Calu3 (cell line): ENCODE data around the gene TBC1D32. TPM values are rescaled to one million over a fixed set of nuclear protein-coding genes. Genes with fewer than 3 reads are reported as not detected.
"Not testable (repeated sequence)": the region's sequence is repeated elsewhere in the genome, so short reads cannot be mapped to it uniquely, and the experiment has no call there.

Source experiments
- BruUV-seq: library from RNA; stranded (reverse); fragments of 400-500 nt; replicated peaks from 2 replicates; lab custom pipeline; 2021; lab: Mats Ljungman, UMichigan
- CTCF ChIA-PET: fragments of 300-600 bp; sonication (Branson Sonifier 250); formaldehyde crosslinking; loops from one replicate; lab custom pipeline; 2022; ENCODE audit warnings: antibody characterized with exemption; lab: Charles Lee
- DNase-seq: peaks from one replicate; pipeline ENCODE4 v3.0.0; 2022
- H3K27ac Mint-ChIP-seq: one replicate; pipeline ENCODE4 v1.8.0; 2022; ENCODE audit warnings: mixed read lengths; ENCODE audit not compliant: unreplicated experiment
- H3K27me3 Mint-ChIP-seq: one replicate; pipeline ENCODE4 v1.8.0; 2022; ENCODE audit warnings: mixed read lengths; ENCODE audit not compliant: unreplicated experiment
- H3K36me3 Mint-ChIP-seq: one replicate; pipeline ENCODE4 v1.8.0; 2022; ENCODE audit warnings: mild to moderate bottlenecking, moderate library complexity, mixed read lengths; ENCODE audit not compliant: insufficient read depth, unreplicated experiment
- H3K4me1 Mint-ChIP-seq: one replicate; pipeline ENCODE4 v1.8.0; 2022; ENCODE audit warnings: mild to moderate bottlenecking, low read depth, mixed read lengths; ENCODE audit not compliant: unreplicated experiment
- H3K4me3 Mint-ChIP-seq: one replicate; pipeline ENCODE4 v1.8.0; 2022; ENCODE audit warnings: mild to moderate bottlenecking, low read depth, moderate library complexity, mixed read lengths; ENCODE audit not compliant: unreplicated experiment
- H3K9me3 Mint-ChIP-seq: one replicate; pipeline ENCODE4 v1.8.0; 2022; ENCODE audit warnings: low read depth, mixed read lengths; ENCODE audit not compliant: unreplicated experiment
- intact Hi-C: fragments of 100-400 bp; cut with micrococcal nuclease; formaldehyde crosslinking; loops from one replicate; pipeline ENCODE4 v1.10.0; 2022; ENCODE audit not compliant: unreplicated experiment
- total RNA-seq: library from RNA; stranded (reverse); gene quantifications from 2 replicates; pipeline ENCODE4 v1.2.3, GENCODE V29; 2022
- TF ChIP-seq, protein P1 (sequence below): fragments of 200-600 bp; IDR thresholded peaks from one replicate; pipeline ENCODE4 v1.8.0; 2022; ENCODE audit warnings: antibody characterized with exemption; ENCODE audit not compliant: unreplicated experiment

The TBC1D32 gene
- total RNA-seq, 1 experiment from 2014 or later = 8.9 TPM

DNA sequence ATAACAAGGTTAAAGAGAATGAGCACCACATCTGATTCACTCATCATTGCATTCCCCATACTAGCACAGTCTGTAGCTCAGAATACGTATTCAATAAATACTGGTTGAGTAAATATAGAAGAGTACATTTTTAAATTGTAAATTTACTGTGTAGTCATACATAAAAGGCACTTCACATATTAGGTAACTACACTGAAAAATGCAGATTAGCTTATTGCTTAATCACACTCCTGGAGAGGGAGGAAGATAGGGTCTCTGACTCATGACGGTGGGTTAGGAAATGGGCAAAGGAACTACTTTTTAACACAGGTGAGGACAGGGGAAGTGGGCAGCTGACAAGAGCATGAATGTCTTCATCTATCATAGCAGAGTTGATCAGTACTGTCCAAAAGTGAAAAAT is 133.2 kb downstream of the TBC1D32 start:
- Mint-ChIP-seq H3K9me3 (no peaks in the 10 kb centered on the region), H3K4me1 (no peaks in the 10 kb centered on the region), H3K27ac (no peak overlapping the region), H3K4me3 (no peak overlapping the region), H3K27me3 (no peaks in the 10 kb centered on the region), H3K36me3 (no peaks in the 10 kb centered on the region)
- intact Hi-C loops = no loop called here
- TF ChIP-seq, protein P1, sequence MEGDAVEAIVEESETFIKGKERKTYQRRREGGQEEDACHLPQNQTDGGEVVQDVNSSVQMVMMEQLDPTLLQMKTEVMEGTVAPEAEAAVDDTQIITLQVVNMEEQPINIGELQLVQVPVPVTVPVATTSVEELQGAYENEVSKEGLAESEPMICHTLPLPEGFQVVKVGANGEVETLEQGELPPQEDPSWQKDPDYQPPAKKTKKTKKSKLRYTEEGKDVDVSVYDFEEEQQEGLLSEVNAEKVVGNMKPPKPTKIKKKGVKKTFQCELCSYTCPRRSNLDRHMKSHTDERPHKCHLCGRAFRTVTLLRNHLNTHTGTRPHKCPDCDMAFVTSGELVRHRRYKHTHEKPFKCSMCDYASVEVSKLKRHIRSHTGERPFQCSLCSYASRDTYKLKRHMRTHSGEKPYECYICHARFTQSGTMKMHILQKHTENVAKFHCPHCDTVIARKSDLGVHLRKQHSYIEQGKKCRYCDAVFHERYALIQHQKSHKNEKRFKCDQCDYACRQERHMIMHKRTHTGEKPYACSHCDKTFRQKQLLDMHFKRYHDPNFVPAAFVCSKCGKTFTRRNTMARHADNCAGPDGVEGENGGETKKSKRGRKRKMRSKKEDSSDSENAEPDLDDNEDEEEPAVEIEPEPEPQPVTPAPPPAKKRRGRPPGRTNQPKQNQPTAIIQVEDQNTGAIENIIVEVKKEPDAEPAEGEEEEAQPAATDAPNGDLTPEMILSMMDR = no peak
- BruUV-seq = no TSS peak
- DNase-seq = no peak
- CTCF ChIA-PET = no interaction called here

DNA sequence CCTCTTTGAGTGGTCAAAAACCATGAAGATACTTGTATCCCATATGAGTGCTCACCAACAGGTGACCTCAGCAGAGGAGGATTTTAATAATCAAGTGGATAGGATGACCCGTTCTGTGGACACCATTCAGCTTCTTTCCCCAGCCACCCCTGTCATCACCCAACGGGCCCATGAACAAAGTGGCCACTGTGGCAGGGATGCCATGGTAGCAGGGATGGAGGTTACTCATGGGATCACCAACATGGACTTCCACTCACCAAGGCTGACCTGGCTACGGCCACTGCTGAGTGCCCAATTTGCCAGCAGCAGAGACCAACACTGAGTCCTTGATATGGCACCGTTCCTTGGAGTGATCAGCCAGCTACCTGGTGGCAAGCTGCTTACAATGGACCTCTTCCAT is 138.2 kb downstream of the TBC1D32 start:
- H3K4me1 Mint-ChIP-seq, H3K36me3 Mint-ChIP-seq, CTCF ChIA-PET, H3K9me3 Mint-ChIP-seq, H3K4me3 Mint-ChIP-seq, intact Hi-C loops, BruUV-seq, DNase-seq, H3K27me3 Mint-ChIP-seq, H3K27ac Mint-ChIP-seq: not testable (repeated sequence)

DNA sequence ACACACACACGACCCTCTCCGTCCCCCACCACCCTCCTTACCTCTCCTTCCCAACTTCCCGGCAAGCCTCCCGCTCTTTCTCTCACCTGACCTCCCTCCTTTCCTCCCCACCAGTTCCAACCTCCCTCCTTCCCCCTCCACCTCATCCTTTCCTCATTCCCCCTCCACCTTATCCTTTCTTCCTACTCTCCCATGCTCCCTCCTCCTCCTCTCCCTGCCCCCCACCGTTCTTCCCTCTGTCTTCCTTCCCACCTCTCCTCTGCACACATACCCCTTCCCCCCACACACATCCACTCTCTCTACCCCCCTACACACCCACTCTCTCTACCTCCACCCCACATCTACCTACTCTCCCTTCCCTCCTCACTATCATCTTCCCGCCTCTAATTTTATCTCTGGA is 144.2 kb downstream of the TBC1D32 start:
- H3K9me3 Mint-ChIP-seq = no peaks in the 10 kb centered on the region
- H3K4me1 Mint-ChIP-seq = peaks cover 16% of the 10 kb centered on the region
- no peaks in the 10 kb centered on the region for H3K27me3 Mint-ChIP-seq
- CTCF ChIA-PET = no interaction called here
- BruUV-seq = no TSS peak
- TF ChIP-seq, protein P1 = no peak
- no peak overlapping the region for H3K4me3 Mint-ChIP-seq
- H3K36me3 Mint-ChIP-seq = no peaks in the 10 kb centered on the region
- DNase-seq = no peak
- intact Hi-C loops = no loop called here
- H3K27ac Mint-ChIP-seq = no peak overlapping the region

DNA sequence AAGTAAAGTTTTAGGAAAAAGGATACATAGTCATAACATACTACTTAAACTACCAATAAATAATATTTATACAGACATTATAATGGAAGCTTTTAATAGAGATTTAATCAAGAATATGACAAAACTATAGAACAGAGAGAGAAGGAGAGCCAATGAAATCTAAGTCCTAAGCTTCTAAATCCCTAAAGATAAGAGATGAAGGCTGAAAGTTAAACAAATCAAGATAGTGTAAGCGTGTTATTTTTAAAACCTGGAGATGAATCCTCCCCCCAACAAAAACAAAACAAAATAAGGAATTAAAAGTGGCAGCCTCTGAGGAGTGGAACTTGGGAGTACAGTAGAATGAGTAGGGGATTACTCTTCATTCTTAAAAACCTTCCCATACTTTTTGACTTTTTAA is 145.9 kb downstream of the TBC1D32 start:
- no peak for DNase-seq
- no TSS peak for BruUV-seq
- Mint-ChIP-seq H3K9me3 (no peaks in the 10 kb centered on the region), H3K27me3 (no peaks in the 10 kb centered on the region), H3K36me3 (no peaks in the 10 kb centered on the region), H3K4me3 (no peak overlapping the region), H3K27ac (no peak overlapping the region), H3K4me1 (peaks cover 16% of the 10 kb centered on the region)
- intact Hi-C loops = no loop called here
- CTCF ChIA-PET = interaction anchor here (1.0 kb wide), 1 partner anchor 46 kb away, joined by 3 read pairs; no protein-coding TSS in a partner anchor
- TF ChIP-seq, protein P1 = no peak

DNA sequence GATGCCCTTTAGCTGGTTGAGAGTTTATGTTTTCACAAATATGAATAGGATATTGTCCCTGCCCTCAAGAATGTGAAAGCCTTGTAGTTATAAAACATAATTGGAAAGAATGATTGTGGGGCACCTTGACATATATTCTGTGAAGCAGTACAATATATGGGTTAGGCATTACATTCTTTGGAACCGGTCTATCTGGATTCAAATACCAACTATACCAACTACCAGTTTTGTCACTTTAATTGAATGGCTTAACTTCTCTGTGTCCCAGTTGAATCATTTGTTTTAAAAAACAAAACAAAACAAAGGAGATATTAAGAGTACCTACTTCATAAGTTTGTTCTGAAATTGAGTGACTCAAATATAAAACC is 146.5 kb downstream of the TBC1D32 start:
- Mint-ChIP-seq H3K4me1 (peaks cover 16% of the 10 kb centered on the region), H3K27me3 (no peaks in the 10 kb centered on the region), H3K9me3 (no peaks in the 10 kb centered on the region), H3K4me3 (no peak overlapping the region), H3K36me3 (no peaks in the 10 kb centered on the region), H3K27ac (no peak overlapping the region)
- intact Hi-C loops = no loop called here
- DNase-seq = no peak
- TF ChIP-seq, protein P1 = no peak
- CTCF ChIA-PET = interaction anchor here (0.6 to 1.0 kb wide), 2 partner anchors 45 to 795 kb away, joined by 3 read pairs; no protein-coding TSS in a partner anchor
- no TSS peak for BruUV-seq
